GM21825 (cell line): ENCODE results near the gene LINGO1.

Experiments used
- ATAC-seq: cut with Tn5 transposase; IDR thresholded peaks from one replicate; pipeline ENCODE4 v1.9.1; 2021; ENCODE audit warnings: mild to moderate bottlenecking, moderate library complexity; ENCODE audit not compliant: unreplicated experiment

Gene LINGO1

GRCh38 chr15:77573802-77574201 is 58.9 kb downstream of the LINGO1 start:
- no peak for ATAC-seq

GRCh38 chr15:77572186-77572585 is 60.5 kb downstream of the LINGO1 start:
- no peak for ATAC-seq

- ATAC-seq, result no peak
These were observed 61.0 kb downstream of the LINGO1 start for GRCh38 chr15:77571741-77572140.

- ATAC-seq, result no peak
These were observed 61.5 kb downstream of the LINGO1 start for GRCh38 chr15:77571181-77571580.

GRCh38 chr15:77569729-77570125 is 63.0 kb downstream of the LINGO1 start:
- ATAC-seq, result no peak

- no peak for ATAC-seq
These were observed 63.6 kb downstream of the LINGO1 start for GRCh38 chr15:77568973-77569728.

- no peak for ATAC-seq
These were observed 64.4 kb downstream of the LINGO1 start for GRCh38 chr15:77568014-77568972.

GRCh38 chr15:77567202-77567601 is 65.5 kb downstream of the LINGO1 start:
- no peak for ATAC-seq

- no peak for ATAC-seq
These were observed 66.6 kb downstream of the LINGO1 start for GRCh38 chr15:77566092-77566491.

GRCh38 chr15:77565378-77565915 is 67.3 kb downstream of the LINGO1 start:
- ATAC-seq, result no peak

- ATAC-seq, result no peak
These were observed 67.8 kb downstream of the LINGO1 start for GRCh38 chr15:77564938-77565337.

- no peak for ATAC-seq
These were observed 68.4 kb downstream of the LINGO1 start for GRCh38 chr15:77564341-77564740.

GRCh38 chr15:77563623-77564156 is 69.0 kb downstream of the LINGO1 start:
- ATAC-seq, result no peak
